NOMO-1 (cell line): ENCODE results near the gene P2RY14.
A peak's percentile ranks its signal among the peaks of the same experiment; 100 is the strongest.
"Not testable (repeated sequence)": the region's sequence is repeated elsewhere in the genome, so short reads cannot be mapped to it uniquely, and the experiment has no call there.

Experiments used
- DNase-seq, 2 experiments: peaks; one replicate each; lab custom pipeline; 2025; ENCODE audit not compliant: unreplicated experiment in 2 of 2; lab: John Stamatoyannopoulos, UW

The P2RY14 gene

DNA sequence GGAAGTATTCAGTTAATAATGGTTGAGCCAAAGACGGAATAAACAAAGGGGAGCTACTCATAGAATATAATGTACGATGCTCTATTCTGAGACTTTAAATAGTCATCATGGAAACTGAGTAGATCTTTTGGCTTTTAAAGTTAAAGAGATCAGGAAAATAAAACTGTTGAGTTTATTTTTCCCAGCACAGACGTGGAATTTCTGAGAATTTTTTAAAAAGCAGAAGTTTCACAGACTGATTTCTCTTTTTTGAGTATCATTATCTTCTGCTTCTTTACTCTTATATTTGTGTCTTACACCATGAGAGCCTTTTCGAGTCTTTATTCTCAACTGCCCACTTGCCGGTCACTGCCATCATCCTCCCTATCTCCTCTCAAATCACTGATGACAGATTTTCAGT lies 13.2 kb downstream of the P2RY14 start:
- peak in 1 of 2 experiments; percentile 27 for DNase-seq

DNA sequence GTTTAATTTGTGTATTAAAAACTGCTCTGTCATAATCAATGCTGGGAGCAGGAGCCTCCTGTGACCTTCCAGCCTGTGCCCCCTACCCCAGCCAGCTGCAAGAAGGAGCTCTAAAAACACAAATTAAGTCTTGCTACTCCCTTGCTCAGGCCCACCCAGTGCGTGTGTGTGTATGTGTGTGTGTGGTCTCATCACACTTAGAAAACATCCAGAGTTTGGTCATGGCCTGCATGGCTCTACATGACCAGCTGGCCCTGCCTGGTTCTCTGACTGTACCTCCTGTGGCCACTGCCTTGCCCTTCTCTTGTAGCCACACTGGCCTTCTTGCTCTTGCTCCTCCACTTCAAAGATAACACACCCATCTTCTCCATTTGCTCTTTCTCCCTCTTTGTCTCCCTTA lies 13.7 kb downstream of the P2RY14 start:
- DNase-seq = no peak

DNA sequence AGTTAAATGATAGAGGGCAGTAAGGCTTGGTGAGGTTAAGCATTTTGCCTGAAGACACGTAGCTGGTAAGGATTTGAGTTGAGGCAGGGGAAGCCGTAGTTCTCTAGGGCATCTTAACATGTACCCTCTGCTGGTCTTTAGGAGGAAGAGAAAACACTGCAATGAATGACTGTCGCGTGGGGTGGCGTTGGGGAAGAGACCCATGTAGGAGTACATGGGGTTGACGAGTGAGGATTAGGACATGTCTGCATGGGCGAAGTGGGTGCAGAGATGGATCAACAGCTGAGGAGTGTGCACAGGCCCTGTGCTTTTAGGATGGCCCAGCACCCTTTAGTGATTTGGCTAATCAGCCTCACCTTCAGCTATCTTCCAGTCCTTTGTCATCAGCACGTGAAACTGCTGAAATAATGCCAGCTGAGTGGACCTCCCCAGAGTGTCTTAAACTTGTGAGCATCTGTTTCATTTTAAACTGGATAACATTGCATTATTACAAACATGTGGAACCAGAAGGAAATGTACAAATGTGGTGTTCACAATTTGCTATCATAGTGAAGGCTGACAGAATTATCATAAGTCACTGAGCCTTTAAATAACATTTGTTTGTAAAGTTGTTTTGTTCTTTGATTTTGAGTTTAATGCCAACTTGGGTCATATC lies 15.3 kb downstream of the P2RY14 start:
- DNase-seq = no peak

DNA sequence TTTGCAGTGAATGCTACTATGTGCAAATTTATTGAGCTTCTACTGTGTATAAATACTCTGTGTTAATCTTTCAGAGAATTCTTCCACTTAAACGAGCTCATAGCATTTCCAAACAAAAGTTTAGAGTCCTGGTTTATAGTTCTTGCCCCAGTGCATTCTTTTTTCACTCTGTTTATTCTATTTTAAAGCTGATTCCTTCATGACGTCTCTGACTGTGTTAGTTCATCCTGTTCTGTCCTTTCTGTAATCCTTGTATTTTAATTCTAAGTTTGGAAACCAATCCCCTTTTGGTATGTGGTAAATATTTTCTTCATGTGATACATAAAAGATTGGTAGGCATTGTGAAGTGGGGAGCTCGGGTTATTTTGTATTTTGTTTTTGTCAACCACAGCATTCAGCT lies 18.7 kb downstream of the P2RY14 start:
- no peak for DNase-seq

DNA sequence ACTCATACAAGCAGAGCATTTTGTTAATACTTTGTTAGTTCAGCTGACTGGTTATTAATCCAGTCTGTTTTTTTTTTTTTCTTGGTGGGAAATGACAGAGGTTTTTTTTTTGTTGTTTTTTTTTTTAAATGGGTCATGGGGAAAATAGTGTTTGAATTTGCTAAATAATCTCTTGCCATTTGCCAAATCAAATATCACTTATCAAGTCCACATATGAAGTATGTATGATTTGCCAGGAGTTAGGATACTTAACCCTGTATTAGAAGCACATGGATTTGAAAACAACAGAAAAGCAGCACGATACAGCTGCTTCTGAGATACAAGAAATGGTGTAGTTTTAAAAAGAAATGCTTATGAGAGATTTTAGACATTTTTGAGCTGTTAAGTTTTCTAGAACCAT lies 21.6 kb downstream of the P2RY14 start:
- DNase-seq = no peak

- DNase-seq = no peak
Measured at GRCh38 chr3:151248772-151249337, 29.5 kb downstream of the P2RY14 start.

DNA sequence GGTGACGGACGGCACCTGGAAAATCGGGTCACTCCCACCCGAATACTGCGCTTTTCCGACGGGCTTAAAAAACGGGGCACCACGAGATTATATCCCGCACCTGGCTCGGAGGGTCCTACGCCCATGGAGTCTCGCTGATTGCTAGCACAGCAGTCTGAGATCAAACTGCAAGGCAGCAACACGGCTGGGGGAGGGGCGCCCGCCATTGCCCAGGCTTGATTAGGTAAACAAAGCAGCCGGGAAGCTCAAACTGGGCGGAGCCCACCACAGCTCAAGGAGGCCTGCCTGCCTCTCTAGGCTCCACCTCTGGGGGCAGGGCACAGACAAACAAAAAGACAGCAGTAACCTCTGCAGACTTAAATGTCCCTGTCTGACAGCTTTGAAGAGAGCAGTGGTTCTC lies 36.3 kb downstream of the P2RY14 start:
- not testable (repeated sequence) for DNase-seq

DNA sequence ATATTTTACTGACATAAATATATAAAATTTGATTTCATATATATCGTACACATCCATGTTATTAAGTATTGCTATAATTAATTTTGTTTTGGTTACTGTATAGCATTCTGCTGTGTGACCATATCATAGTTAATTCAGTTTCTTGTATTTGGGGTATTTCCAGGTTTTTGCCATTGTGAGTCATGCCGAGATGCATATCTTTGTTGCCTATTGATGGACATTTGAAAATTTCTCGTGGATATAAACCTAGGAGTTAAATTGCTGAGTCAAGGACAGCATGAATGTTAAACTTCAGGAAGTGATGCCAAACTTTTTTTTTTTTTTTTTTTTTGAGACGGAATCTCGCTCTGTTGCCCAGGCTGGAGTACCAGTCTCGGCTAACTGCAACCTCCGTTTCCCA lies 41.6 kb downstream of the P2RY14 start:
- no peak for DNase-seq

DNA sequence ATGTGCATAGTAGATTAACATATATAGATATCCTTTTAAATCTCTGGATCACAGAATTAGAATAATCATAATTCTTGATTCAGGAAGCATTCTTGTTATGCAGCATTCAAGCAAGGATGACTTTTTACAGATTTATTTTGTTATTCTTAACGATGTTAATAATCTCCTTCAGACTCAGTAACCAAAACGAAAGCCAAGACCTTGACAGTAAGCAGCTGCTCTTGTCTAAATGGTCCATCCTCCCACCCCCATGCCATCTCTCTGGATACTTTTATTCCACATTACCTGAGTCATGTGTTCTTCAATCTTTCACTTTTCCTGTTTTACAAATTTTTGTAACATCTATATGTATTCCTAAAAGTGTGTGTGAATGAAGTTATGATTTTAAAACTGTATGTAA lies 42.0 kb downstream of the P2RY14 start:
- DNase-seq = no peak

DNA sequence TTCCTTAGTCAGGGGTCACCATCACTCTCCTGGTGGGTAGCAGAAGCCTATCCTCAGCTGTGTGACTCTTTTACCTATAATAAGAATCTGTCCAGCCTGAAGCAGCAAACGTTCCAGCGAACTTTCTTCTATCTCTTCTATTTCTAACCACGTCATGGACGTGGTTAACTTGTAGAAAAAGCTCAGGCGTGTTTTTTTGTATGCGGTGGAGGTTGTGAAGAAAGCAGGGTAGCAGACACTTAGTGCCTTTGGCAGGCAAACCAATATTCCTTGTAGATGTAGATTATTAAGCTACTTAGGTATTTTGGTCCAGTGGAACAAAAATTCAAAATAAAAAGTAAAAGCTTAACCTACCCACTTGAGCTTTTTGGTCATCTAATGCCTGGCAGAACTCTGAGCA lies 43.5 kb downstream of the P2RY14 start:
- DNase-seq = no peak

DNA sequence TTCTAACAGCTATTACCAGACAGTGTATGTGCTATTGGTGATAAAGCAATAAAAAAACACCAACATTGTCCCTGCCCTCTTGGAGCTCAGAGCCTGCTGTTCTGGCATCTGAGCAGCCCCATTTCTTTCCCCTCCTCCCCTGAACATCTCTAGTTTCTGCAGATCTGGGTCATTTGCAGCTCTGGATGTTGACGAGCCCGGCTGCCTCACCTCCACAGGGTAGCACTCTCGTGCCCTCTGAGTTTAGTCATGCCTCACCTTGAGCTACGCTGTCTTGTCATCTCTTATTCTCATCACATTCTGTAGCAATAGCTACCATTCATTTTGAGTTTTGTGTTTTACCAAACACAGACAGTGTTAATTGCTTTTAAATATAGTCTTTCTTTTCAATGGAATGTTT lies 45.4 kb downstream of the P2RY14 start:
- DNase-seq = no peak

DNA sequence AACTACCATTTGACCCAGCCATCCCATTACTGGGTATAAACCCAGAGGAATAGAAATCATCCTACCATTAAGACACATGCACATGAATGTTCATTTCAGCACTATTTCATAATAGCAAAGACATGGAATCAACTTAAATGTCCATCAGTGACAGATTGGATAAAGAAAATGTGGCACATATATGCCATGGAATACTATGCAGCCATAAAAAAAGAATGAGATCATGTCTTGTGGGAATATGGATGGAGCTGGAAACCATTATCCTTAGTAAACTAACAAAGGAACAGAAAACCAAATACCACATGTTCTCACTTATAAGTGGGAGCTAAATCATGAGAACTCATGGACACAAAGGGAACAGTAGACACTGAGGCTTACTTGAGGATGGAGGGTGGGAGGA lies 45.9 kb downstream of the P2RY14 start:
- DNase-seq = not testable (repeated sequence)

- peak; percentile 51 to 90 for DNase-seq
Measured at GRCh38 chr3:151230646-151231045, 47.7 kb downstream of the P2RY14 start.

DNA sequence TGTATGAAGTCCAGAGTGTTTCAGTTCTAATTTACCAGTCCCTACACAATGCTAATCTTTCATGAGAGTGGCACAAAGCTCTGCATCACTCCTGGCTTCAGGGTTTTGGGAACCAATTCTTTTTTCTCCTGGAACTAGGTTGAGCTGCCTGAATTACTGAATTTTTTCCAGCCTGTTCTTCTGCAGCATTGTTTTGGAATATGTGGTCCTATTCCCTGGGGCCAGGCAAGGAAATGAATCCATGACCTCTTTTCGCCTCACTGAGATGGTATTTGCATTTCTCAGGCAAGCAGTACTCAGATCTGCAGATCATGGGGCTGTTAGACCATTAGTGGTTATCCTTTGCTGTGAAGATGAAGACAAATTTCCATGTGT lies 49.7 kb downstream of the P2RY14 start:
- DNase-seq = no peak

DNA sequence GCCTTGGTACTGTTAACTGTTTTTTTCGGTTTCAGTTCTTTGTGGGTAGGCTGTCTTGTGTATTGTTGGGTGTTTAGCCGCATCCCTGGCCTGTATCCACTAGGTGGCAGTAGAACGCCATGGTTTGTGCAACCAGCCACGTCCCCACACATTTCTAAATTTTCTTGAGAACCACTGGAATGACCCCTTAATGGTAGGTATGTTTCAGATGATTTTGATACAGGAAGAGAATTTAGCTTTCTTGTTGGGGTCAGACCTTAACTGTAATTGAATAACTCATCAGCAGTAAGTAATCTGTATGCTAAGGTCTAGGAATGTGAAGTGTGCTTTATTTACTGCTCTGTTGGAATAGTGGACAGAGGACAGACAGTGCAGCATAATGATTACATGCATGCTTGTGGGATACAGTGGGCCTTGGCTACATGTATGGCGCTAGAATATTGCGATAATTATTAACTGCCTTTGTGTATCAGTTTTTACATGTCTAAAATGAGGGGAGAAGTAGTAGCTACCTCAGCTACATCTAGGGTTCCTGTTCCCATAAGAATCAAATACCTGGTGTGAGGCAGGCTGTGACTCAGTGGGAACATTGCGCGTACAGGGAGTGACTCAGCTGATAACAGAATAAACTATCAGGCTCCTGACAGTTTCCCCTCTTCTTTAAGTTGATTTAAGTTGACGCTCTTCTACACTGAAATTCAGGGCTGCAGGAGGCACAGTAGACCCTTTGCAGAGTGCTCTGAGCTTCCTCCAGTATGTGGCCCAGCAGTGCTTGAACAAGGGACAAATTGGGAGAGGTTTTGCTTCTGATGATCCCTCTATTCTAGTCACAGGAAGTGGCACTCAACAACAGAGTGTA lies 50.3 kb downstream of the P2RY14 start:
- peak; percentile 84 to 85 for DNase-seq

- DNase-seq = no peak
Measured at GRCh38 chr3:151227266-151227806, 51.0 kb downstream of the P2RY14 start.

DNA sequence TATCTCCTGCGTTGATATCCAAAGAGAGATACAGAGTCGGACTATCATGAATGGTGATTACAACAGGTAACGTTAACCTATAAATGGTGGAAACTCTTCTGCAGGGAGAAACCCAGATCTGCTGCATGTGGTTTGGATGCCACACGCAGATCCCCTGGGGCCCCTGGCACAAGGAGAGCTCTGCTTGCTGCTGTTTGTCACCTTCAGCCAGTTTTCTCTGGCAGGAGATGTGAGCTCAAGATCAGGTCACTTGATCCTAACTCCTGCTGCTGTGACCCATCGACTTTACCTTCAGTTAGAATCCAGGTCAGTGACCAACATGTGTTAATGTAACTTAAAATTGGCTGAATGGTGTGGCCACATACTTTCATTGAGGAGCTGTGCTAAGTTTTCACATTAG lies 51.5 kb downstream of the P2RY14 start:
- no peak for DNase-seq

DNA sequence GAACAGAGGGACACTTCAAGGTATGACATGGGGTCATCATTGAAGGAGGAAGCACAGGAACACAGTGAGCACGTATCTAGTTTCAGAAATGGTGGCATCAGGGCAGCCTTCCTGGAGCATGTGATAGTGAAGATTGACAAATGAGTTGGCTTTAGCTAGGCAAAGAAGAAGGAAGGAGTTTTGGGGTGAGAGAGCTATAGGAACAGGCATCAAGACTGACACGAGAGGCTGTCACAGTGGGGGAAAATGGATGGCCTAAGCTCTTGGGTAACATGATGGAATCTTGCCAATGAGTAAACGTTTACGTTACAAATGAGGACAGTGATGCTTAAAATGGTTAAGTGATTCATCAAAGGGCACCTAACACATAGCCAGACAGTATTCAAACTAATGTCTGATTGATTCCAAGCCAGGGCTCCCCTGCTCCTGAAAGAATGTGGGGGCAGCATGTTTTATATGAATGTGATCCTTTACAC lies 52.2 kb downstream of the P2RY14 start:
- DNase-seq = peak; percentile 81 to 83

DNA sequence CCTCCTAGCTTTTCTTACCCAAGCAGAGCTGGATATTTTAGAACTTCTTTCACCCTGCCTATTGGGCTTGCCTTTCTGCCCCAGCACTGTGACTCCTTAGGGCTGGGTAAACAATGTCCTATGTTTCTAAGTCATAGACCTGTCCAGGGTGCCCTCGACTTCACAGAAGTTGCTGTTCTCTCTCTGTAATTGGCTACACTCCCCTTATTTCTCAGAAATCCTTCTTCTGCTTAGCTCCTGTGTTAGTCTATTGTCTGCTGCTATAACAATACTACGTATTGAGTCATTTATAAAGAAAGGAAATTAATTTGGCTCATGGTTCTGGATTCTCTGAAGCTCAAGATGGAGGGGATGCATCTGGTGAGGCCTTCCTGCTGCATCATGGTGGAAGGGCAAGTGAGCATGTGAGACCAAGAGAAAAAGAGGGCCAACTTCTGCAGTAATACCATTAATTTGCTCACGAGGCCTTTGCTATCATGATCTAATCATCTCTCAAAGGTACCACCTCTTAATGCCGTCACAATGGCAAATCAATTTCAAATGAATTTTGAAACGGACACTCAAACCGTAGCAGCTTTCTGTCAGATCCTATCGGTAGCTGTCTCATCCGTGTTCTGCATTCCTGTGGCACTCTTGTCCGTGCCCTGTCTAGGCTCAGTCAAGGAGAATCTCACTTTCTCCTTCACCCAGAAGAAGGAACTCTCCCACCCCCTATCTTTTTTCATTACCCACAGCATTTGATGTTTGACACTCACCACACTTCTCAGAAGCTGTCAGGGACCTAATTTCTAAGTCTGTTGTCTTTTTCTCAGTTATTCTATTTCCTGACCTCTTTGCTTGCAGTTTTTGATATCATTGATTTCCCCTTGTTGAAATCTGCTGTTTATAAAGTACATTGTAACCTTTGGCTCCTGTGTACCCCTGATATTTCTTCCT lies 53.0 kb downstream of the P2RY14 start:
- no peak for DNase-seq

DNA sequence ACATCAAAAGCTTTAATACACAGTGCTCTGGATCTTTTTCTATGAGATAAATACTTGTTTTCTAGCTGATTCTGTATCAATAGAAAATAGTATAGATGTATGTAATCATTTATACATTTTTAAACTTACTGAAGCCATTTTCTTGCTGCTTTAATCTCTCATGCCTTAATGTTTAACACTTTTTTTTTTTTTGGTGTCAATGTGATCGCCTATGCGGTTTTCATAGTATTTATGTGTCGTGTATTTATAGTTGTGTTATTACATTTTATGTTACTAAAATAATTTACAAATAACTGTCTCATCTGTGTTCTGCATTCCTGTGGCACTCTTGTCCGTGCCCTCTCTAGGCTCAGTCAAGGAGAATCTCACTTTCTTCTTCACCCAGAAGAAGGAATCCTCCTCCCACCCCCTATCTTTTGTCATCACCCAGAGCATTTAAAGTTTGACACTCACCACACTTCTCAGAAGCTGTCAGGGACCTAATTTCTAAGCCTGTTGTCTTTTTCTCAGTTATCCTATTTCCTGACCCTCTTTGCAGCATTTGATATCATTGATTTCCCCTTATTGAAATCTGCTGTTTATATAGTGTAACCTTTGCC lies 54.0 kb downstream of the P2RY14 start:
- no peak for DNase-seq
